H1 (cell line): ENCODE results near the gene KIAA0513. TPM values are rescaled to one million over a fixed set of nuclear protein-coding genes. Genes with fewer than 3 reads are reported as not detected.

Experiments used
- CTCF ChIA-PET: fragments of 300-600 bp; sonication (Branson Sonifier 250); formaldehyde crosslinking; loops from one replicate; lab custom pipeline; 2021; ENCODE audit not compliant: partially characterized antibody; lab: Charles Lee
- POLR2A ChIA-PET: fragments of 300-600 bp; sonication (Branson Sonifier 250); formaldehyde crosslinking; loops from one replicate; lab custom pipeline; 2021; ENCODE audit warnings: inconsistent platforms; ENCODE audit not compliant: partially characterized antibody; lab: Charles Lee
- DNase-seq, 2 experiments: peaks; one replicate each; pipeline versions ENCODE4 v3.0.0 to v3.0.0-alpha.2; 2010 to 2022; ENCODE audit warnings: low spot score in 2 of 2, low read depth in 1 of 2, mixed read lengths in 1 of 2
- FAIRE-seq: peaks from 2 replicates; lab custom pipeline; 2011; peaks lifted over from hg19 to GRCh38; lab: Jason Lieb, UNC
- H2AFZ ChIP-seq: 2 replicates; pipeline ENCODE4 v1.8.1; 2012; ENCODE audit warnings: low read length, inconsistent platforms
- H2AK5ac ChIP-seq: 2 replicates; pipeline ENCODE4 v1.6.1; 2013; ENCODE audit warnings: low read depth, low read length
- H2BK120ac ChIP-seq: replicated peaks from 2 replicates; pipeline ENCODE3; 2013; ENCODE audit warnings: low read depth, low read length, inconsistent platforms
- H2BK12ac ChIP-seq: 2 replicates; pipeline ENCODE4 v1.6.1; 2013; ENCODE audit warnings: low read depth, low read length
- H2BK15ac ChIP-seq: 2 replicates; pipeline ENCODE4 v1.6.1; 2013; ENCODE audit warnings: low read length
- H2BK20ac ChIP-seq: 2 replicates; pipeline ENCODE4 v1.6.1; 2013; ENCODE audit warnings: low read length
- H2BK5ac ChIP-seq: 2 replicates; pipeline ENCODE4 v1.6.1; 2013; ENCODE audit warnings: low read depth, low read length
- H3K14ac ChIP-seq: 2 replicates; pipeline ENCODE4 v1.6.1; 2013; ENCODE audit warnings: inconsistent platforms; ENCODE audit not compliant: insufficient read length
- H3K18ac ChIP-seq: 2 replicates; pipeline ENCODE4 v1.6.1; 2013; ENCODE audit warnings: low read length; ENCODE audit errors: extremely low read depth
- H3K23ac ChIP-seq: 2 replicates; pipeline ENCODE4 v1.6.1; 2013; ENCODE audit warnings: inconsistent platforms; ENCODE audit not compliant: insufficient read length
- H3K23me2 ChIP-seq: 2 replicates; pipeline ENCODE4 v1.6.1; 2013; ENCODE audit warnings: low read depth, low read length
- H3K27ac ChIP-seq: 2 replicates; pipeline ENCODE4 v1.6.1; 2011; ENCODE audit warnings: low read depth, low read length, inconsistent platforms
- H3K27me3 ChIP-seq, 4 experiments: replicated peaks in 1 of 4; 1 replicate in 1 of 4; 2 replicates in 3 of 4; pipeline versions ENCODE4 v1.6.1 to v1.8.1; 2011 to 2013; ENCODE audit warnings: low read length in 3 of 4, mild to moderate bottlenecking in 3 of 4, inconsistent platforms in 2 of 4, mixed read lengths in 2 of 4, moderate library complexity in 1 of 4; ENCODE audit not compliant: control insufficient read depth in 3 of 4, insufficient read depth in 3 of 4; ENCODE audit errors: extremely low read depth in 1 of 4
- H3K36me3 ChIP-seq, 4 experiments: 2 replicates each; pipeline versions ENCODE4 v1.6.1 to v1.8.1; 2011 to 2013; ENCODE audit warnings: mild to moderate bottlenecking in 4 of 4, low read length in 3 of 4, moderate library complexity in 2 of 4, control low read depth in 1 of 4, inconsistent platforms in 1 of 4; ENCODE audit not compliant: insufficient read depth in 4 of 4, control insufficient read depth in 2 of 4
- H3K4ac ChIP-seq: replicated peaks from 2 replicates; pipeline ENCODE3; 2013; ENCODE audit warnings: low read length, low read depth, mixed read lengths, inconsistent platforms; ENCODE audit not compliant: insufficient read length
- H3K4me1 ChIP-seq, 4 experiments: replicated peaks in 1 of 4; 1 replicate in 1 of 4; 2 replicates in 3 of 4; pipeline versions ENCODE4 v1.6.1 to v1.8.1; 2011 to 2013; ENCODE audit warnings: low read length in 3 of 4, inconsistent platforms in 2 of 4, mixed read lengths in 1 of 4; ENCODE audit not compliant: insufficient read depth in 4 of 4, control insufficient read depth in 3 of 4
- H3K4me2 ChIP-seq, 2 experiments: 2 replicates each; pipeline versions ENCODE4 v1.6.1 to v1.8.1; 2011 to 2013; ENCODE audit warnings: low read depth in 2 of 2, low read length in 2 of 2, control low read depth in 1 of 2, inconsistent platforms in 1 of 2, mild to moderate bottlenecking in 1 of 2; ENCODE audit not compliant: insufficient read depth in 1 of 2
- H3K4me3 ChIP-seq, 4 experiments: fragments of 200-600, 300-600 bp in 1 of 4; sonication (generic), shearing (Covaris generic), sonication (Bioruptor Twin) in 1 of 4; 2 replicates each; pipeline versions ENCODE4 v1.5.1 to v1.8.1; 2011 to 2016; ENCODE audit warnings: low read length in 4 of 4, low read depth in 3 of 4, control low read depth in 2 of 4, inconsistent platforms in 2 of 4, mild to moderate bottlenecking in 2 of 4, mixed read lengths in 1 of 4, moderate library complexity in 1 of 4; ENCODE audit not compliant: insufficient read depth in 2 of 4; ENCODE audit errors: extremely low read depth in 1 of 4
- H3K56ac ChIP-seq: replicated peaks from 2 replicates; pipeline ENCODE3; 2013; ENCODE audit warnings: low read depth, mild to moderate bottlenecking, mixed read lengths, low read length, inconsistent platforms; ENCODE audit not compliant: insufficient read length
- H3K79me1 ChIP-seq: 2 replicates; pipeline ENCODE4 v1.6.1; 2013; ENCODE audit warnings: low read depth, low read length, control low read depth
- H3K79me2 ChIP-seq, 2 experiments: 2 replicates each; pipeline versions ENCODE4 v1.6.1 to v1.8.1; 2012 to 2013; ENCODE audit warnings: low read length in 2 of 2, mild to moderate bottlenecking in 2 of 2, inconsistent platforms in 1 of 2; ENCODE audit not compliant: insufficient read depth in 2 of 2, control insufficient read depth in 1 of 2
- H3K9ac ChIP-seq, 4 experiments: replicated peaks in 1 of 4; 1 replicate in 1 of 4; 2 replicates in 3 of 4; pipeline versions ENCODE4 v1.6.1 to v1.8.1; 2011 to 2013; ENCODE audit warnings: low read depth in 3 of 4, low read length in 3 of 4, control low read depth in 2 of 4, mild to moderate bottlenecking in 2 of 4, moderate library complexity in 2 of 4, inconsistent platforms in 1 of 4; ENCODE audit errors: extremely low read depth in 1 of 4
- H3K9me3 ChIP-seq, 2 experiments: 2 replicates each; pipeline versions ENCODE4 v1.6.1 to v1.8.1; 2012 to 2013; ENCODE audit warnings: mild to moderate bottlenecking in 2 of 2, moderate library complexity in 2 of 2, control low read depth in 1 of 2, inconsistent platforms in 1 of 2, low read depth in 1 of 2, low read length in 1 of 2, mixed read lengths in 1 of 2; ENCODE audit not compliant: insufficient read depth in 2 of 2
- H4K20me1 ChIP-seq, 2 experiments: replicated peaks in 1 of 2; 2 replicates each; pipeline versions ENCODE3 to v1.8.1; 2011 to 2013; ENCODE audit warnings: inconsistent platforms in 2 of 2, low read length in 2 of 2, mild to moderate bottlenecking in 1 of 2; ENCODE audit not compliant: insufficient read depth in 2 of 2, control insufficient read depth in 1 of 2
- H4K5ac ChIP-seq: 2 replicates; pipeline ENCODE4 v1.6.1; 2013; ENCODE audit warnings: low read length, low read depth, mixed read lengths, inconsistent platforms; ENCODE audit not compliant: insufficient read length
- H4K8ac ChIP-seq: 2 replicates; pipeline ENCODE4 v1.8.0; 2013; ENCODE audit warnings: mild to moderate bottlenecking, moderate library complexity, low read length, inconsistent platforms; ENCODE audit not compliant: insufficient read depth; ENCODE audit errors: extremely low read depth
- H4K91ac ChIP-seq: replicated peaks from 2 replicates; pipeline ENCODE3; 2013; ENCODE audit warnings: low read length, mixed read lengths, inconsistent platforms; ENCODE audit not compliant: insufficient read length
- BCL11A ChIP-seq, 2 experiments: IDR thresholded peaks; one replicate each; pipeline ENCODE4 v1.6.1; 2011; ENCODE audit warnings: low read depth in 2 of 2, low read length in 2 of 2, mild to moderate bottlenecking in 2 of 2
- CHD2 ChIP-seq: IDR thresholded peaks from 2 replicates; pipeline ENCODE4 v1.6.1; 2012; ENCODE audit warnings: low read length, improper control_type of control experiment
- EP300 ChIP-seq, 2 experiments: IDR thresholded peaks; 1 replicate in 1 of 2; 2 replicates in 1 of 2; pipeline ENCODE4 v1.6.1; 2011 to 2012; ENCODE audit warnings: low read depth in 2 of 2, low read length in 2 of 2, mild to moderate bottlenecking in 2 of 2, borderline replicate concordance in 1 of 2, inconsistent platforms in 1 of 2, moderate library complexity in 1 of 2
- EZH2 ChIP-seq: fragments of 200-600 bp; sonication (generic); IDR thresholded peaks from 2 replicates; pipeline ENCODE4 v1.7.1; 2012; ENCODE audit warnings: low read depth, mild to moderate bottlenecking, moderate library complexity, low read length, inconsistent platforms; ENCODE audit not compliant: severe bottlenecking
- HDAC6 ChIP-seq: IDR thresholded peaks from one replicate; pipeline ENCODE4 v1.7.1; 2012; ENCODE audit warnings: low read depth, mild to moderate bottlenecking, inconsistent platforms, low read length, moderate library complexity
- JUN ChIP-seq: IDR thresholded peaks from 2 replicates; pipeline ENCODE4 v1.6.1; 2011; ENCODE audit warnings: low read depth, mild to moderate bottlenecking, improper control_type of control experiment, low read length
- NRF1 ChIP-seq: IDR thresholded peaks from 2 replicates; pipeline ENCODE4 v1.6.1; 2011; ENCODE audit warnings: mild to moderate bottlenecking, low read depth, low read length, improper control_type of control experiment
- PHF8 ChIP-seq: fragments of 200-600 bp; sonication (generic); conservative IDR thresholded peaks from 2 replicates; pipeline ENCODE4 v1.7.1; 2012; ENCODE audit warnings: low read depth, mild to moderate bottlenecking, inconsistent platforms, low read length, moderate library complexity
- RAD21 ChIP-seq, 2 experiments: IDR thresholded peaks in 1 of 2; conservative IDR thresholded peaks in 1 of 2; 2 replicates each; pipeline ENCODE4 v1.6.1; 2011; ENCODE audit warnings: low read depth in 2 of 2, low read length in 2 of 2, improper control_type of control experiment in 1 of 2, inconsistent platforms in 1 of 2, mild to moderate bottlenecking in 1 of 2, moderate library complexity in 1 of 2
- SAP30 ChIP-seq: fragments of 300-600 bp; sonication (generic); IDR thresholded peaks from 2 replicates; pipeline ENCODE4 v1.7.1; 2012; ENCODE audit warnings: low read length, moderate library complexity, mild to moderate bottlenecking, inconsistent platforms; ENCODE audit not compliant: insufficient read depth, insufficient replicate concordance
- SP2 ChIP-seq: IDR thresholded peaks from 2 replicates; pipeline ENCODE4 v1.6.1; 2012; ENCODE audit warnings: mild to moderate bottlenecking, low read length, inconsistent platforms
- WGBS, 2 experiments: shearing (Covaris generic) in 1 of 2; methylation state at CpG; one replicate each; pipeline versions ENCODE4 v1.1.6 to v1.1.7; 2013 to 2015; ENCODE audit warnings: low lambda C conversion rate in 2 of 2, mixed read lengths in 2 of 2, inconsistent platforms in 1 of 2, low coverage in 1 of 2, missing lambda C conversion rate in 1 of 2; ENCODE audit not compliant: insufficient replicate concordance in 2 of 2, insufficient coverage in 1 of 2, insufficient read length in 1 of 2; ENCODE audit errors: extremely low coverage in 1 of 2, missing lambda C conversion rate in 1 of 2; 5-methylcytosine and 5-hydroxymethylcytosine counted together
- polyA plus RNA-seq, 7 experiments: library from polyadenylated mRNA; depleted of rRNA in 3 of 7; stranded (reverse) in 5 of 7; unstranded in 2 of 7; fragments of >200 nt in 5 of 7; fragments of 200-250 nt in 2 of 7; gene quantifications; 1 replicate in 5 of 7; 2 replicates in 1 of 7; 4 replicates in 1 of 7; pipeline versions ENCODE4 v1.2.1 to v1.2.3, GENCODE V29; 2011 to 2013; ENCODE audit warnings: missing spikeins in 2 of 7, mixed read lengths in 2 of 7
- total RNA-seq: library from RNA; stranded (reverse); fragmentation: NEBNext Ultra II Directional; extraction: Animal tissue kit (Norgen Biotek cat#: 25700); gene quantifications from 2 replicates; pipeline ENCODE4 v1.2.1, GENCODE V29; 2021

Gene KIAA0513
- total and polyA plus RNA-seq, 2 of the 8 experiments (the other 6 are each of a cell fraction or from before 2014, with no cell fraction given): 2.1 to 6.1 TPM

DNA sequence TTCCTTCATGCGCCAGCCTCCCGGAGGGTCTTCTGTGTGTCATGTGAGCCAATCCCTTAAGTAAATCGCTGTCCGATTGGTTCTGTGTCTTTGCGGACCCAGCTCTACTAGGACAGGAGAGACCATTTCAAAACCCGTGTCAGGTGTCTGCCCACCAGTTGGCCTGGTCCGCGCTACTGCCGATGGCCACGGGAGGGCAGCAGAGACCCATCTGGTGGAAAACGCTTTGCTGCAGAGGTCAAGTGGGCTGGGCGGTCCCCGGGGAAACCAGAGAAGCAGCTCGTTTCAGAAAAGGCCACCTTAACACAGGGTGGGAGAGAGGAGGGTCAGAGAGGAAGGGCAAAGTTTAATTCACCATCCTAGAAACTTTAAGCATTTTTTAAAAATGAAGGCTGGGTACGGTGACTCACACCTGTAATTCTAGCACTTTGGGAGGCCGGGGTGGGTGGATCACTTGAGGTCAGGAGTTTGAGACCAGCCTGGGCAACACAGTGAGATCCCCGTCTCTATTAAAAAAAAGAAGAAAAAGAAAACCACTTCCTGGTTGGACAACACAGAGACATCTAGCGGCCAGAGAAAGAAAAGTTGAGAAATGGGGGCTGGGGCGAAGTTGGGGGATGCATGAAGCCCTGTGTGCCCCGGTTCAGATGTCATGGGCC, 87.4 kb downstream of the KIAA0513 start:
- no peak overlapping the region for H4K5ac ChIP-seq
- no peak overlapping the region for H2BK120ac ChIP-seq
- H3K14ac ChIP-seq: no peak overlapping the region
- WGBS, 2 experiments: 23% methylated on average over 19 of the region's 20 CpGs; no CpG with 5 or more reads in 1 of the 2 experiments
- no peak overlapping the region for H3K9ac ChIP-seq
- H3K4ac ChIP-seq: no peak overlapping the region
- H2AK5ac ChIP-seq: no peak overlapping the region
- no peak overlapping the region for H2BK15ac ChIP-seq
- no peaks in the 10 kb centered on the region for H3K79me1 ChIP-seq
- H3K18ac ChIP-seq: no peak overlapping the region
- H3K27ac ChIP-seq: no peak overlapping the region
- no peak overlapping the region for H4K8ac ChIP-seq
- peaks cover 0 to 3% (median 1%) of the 10 kb centered on the region in 4 experiments; a peak in 2 of 7 replicates for H3K4me1 ChIP-seq
- H3K23me2 ChIP-seq: no peaks in the 10 kb centered on the region; the same call in 1 of the 2 replicates
- H3K36me3 ChIP-seq: no peaks in the 10 kb centered on the region
- no peak overlapping the region for H2AFZ ChIP-seq
- H3K4me3 ChIP-seq: no peak overlapping the region
- FAIRE-seq (peak; percentile 60), DNase-seq (peak; percentile 83 to 100)
- CTCF ChIA-PET: interaction anchor here (0.5 to 3.0 kb wide), 94 partner anchors 10 to 954 kb away, joined by 3 to 31 read pairs (median 4); no protein-coding TSS in a partner anchor
- H2BK5ac ChIP-seq: no peak overlapping the region
- no peak overlapping the region for H3K4me2 ChIP-seq
- no peak overlapping the region for H2BK12ac ChIP-seq
- no peak overlapping the region for H4K91ac ChIP-seq
- no peaks in the 10 kb centered on the region for H3K79me2 ChIP-seq
- no peaks in the 10 kb centered on the region for H4K20me1 ChIP-seq
- POLR2A ChIA-PET: interaction anchor here (0.9 to 1.5 kb wide), 3 partner anchors 12 to 61 kb away, joined by 3 to 6 read pairs (median 3); no protein-coding TSS in a partner anchor
- no peak overlapping the region for H2BK20ac ChIP-seq
- H3K27me3 ChIP-seq: 0 out of 7 replicates have a peak, but pooled peaks cover 0 to 2% (median 0%) of the 10 kb centered on the region in 4 experiments
- H3K9me3 ChIP-seq: no peaks in the 10 kb centered on the region
- no peak overlapping the region for H3K56ac ChIP-seq
- H3K23ac ChIP-seq: no peak overlapping the region
- TF ChIP-seq EZH2 (no peak), SP2 (no peak), RAD21 (IDR thresholded peaks at IDR 0.05 in 1 of 2, conservative IDR thresholded peaks at IDR 0.05 in 1 of 2; ENCODE audit: low read depth in 2 of 2, low read length in 2 of 2) (peak; percentile 98 to 99), NRF1 (no peak), BCL11A (IDR thresholded peaks at IDR 0.05; ENCODE audit: low read depth in 2 of 2, low read length in 2 of 2) (no peak), HDAC6 (no peak), CHD2 (no peak), JUN (no peak), PHF8 (no peak), SAP30 (no peak), EP300 (IDR thresholded peaks at IDR 0.05; ENCODE audit: borderline replicate concordance in 1 of 2, low read depth in 2 of 2, low read length in 2 of 2) (0 out of 3 replicates have a peak, but pooled peaks of 1 of the 2 experiments have one; percentile 8)
